ENCODE results near the gene TMED1. TPM values are rescaled to one million over a fixed set of nuclear protein-coding genes. Genes with fewer than 3 reads are reported as not detected.

The TMED1 gene
- total and polyA plus RNA-seq, 9 of the 15 experiments (the other 6 are each of a cell fraction or from before 2014, with no cell fraction given) = 0.86 to 30.2 (median 23.5) TPM

GRCh38 chr19:10835754-10836478 lies at the start of gene TMED1 (continued):
- TF ChIP-seq CBX2 (IDR thresholded peaks at IDR 0.05; ENCODE audit: insufficient read depth, low read length, poor library complexity, severe bottlenecking) = no peak

- POLR2A ChIA-PET = interaction anchor here (1.1 to 1.2 kb wide), 3 partner anchors 9 to 72 kb away, joined by 3 to 6 read pairs (median 3); no protein-coding TSS in a partner anchor
- no peak for TF ChIP-seq ZNF316 (IDR thresholded peaks at IDR 0.05)
- TF ChIP-seq ZNF384 (IDR thresholded peaks at IDR 0.05; ENCODE audit: low read depth, low read length) = peak; percentile 48
- no peak for TF ChIP-seq CC2D1A (IDR thresholded peaks at IDR 0.05)
- no peak for TF ChIP-seq NCOA2 (IDR thresholded peaks at IDR 0.05; ENCODE audit: partially characterized antibody in 2 of 2)
- no peak for TF ChIP-seq E2F8 (IDR thresholded peaks at IDR 0.05; ENCODE audit: low read depth, partially characterized antibody)
- TF ChIP-seq HLTF (IDR thresholded peaks at IDR 0.05) = no peak
- TF ChIP-seq ZBTB17 (CRISPR knock-in tag; IDR thresholded peaks at IDR 0.05) = no peak
- CTCF ChIA-PET (ENCODE audit: low intra/inter-chr PET ratio) = no interaction called here
Measured at GRCh38 chr19:10885201-10886169, 49.5 kb upstream of the TMED1 start.

More at GRCh38 chr19:10885201-10886169, 49.5 kb upstream of the TMED1 start:
- Histone ChIP-seq H3K36me3 (ENCODE audit: control insufficient read depth, insufficient read depth, low read length) (peaks cover 17% of the 10 kb centered on the region; the same call in 2 of the 3 replicates), H4K20me1 (replicated peaks; ENCODE audit: control insufficient read depth, insufficient read depth, low read length) (peaks cover 6% of the 10 kb centered on the region; the same call in 1 of the 2 replicates), H3K79me2 (ENCODE audit: control insufficient read depth, insufficient read depth, low read length) (peaks cover 76% of the 10 kb centered on the region), H3K9me3 (replicated peaks; ENCODE audit: control insufficient read depth, insufficient read depth, low read depth, low read length) (no peaks in the 10 kb centered on the region), H3K27me3 (ENCODE audit: control insufficient read depth in 2 of 2, insufficient read depth in 2 of 2, low read length in 2 of 2) (no peaks in the 10 kb centered on the region; a peak in 1 of 5 replicates), H2AFZ (ENCODE audit: low read depth, low read length) (no peak overlapping the region), H3K4me1 (replicated peaks in 1 of 2; ENCODE audit: control insufficient read depth in 2 of 2, insufficient read depth in 2 of 2, low read length in 2 of 2) (peaks cover 25 to 66% of the 10 kb centered on the region in 2 experiments), H3K9ac (ENCODE audit: insufficient read depth in 1 of 2, low read depth in 2 of 2, low read length in 2 of 2) (peak overlapping the region in 1 of 2 experiments; percentile 71; a peak in 2 of 4 replicates), H3K4me2 (ENCODE audit: insufficient read depth, low read length) (no peak overlapping the region), H3K4me3 (no peak overlapping the region), H3K27ac (ENCODE audit: extremely low read depth, low read depth, low read length) (no peak overlapping the region; the same call in 2 of the 3 replicates), H3K9me1 (ENCODE audit: control insufficient read depth, insufficient read depth, low read length) (peaks cover 2% of the 10 kb centered on the region)
- BruUV-seq (replicated peaks) = no TSS peak
- in situ Hi-C loops (cut with MboI) (no loop called here), intact Hi-C loops (cut with micrococcal nuclease) (no loop called here)
- ATAC-seq = no peak
- no peak for FAIRE-seq
- 75% methylated on average over 15 of the region's 20 CpGs for WGBS (ENCODE audit: insufficient coverage, low coverage, missing lambda C conversion rate)
- DNase-seq (ENCODE audit: extremely low read depth in 1 of 4, low spot score in 3 of 4) = peak in 1 of 4 experiments; percentile 18

Data from K562 (cell line).